Measurements from ENCODE around the gene LZTS3. TPM values are rescaled to one million over a fixed set of nuclear protein-coding genes. Genes with fewer than 3 reads are reported as not detected.
"Not testable (repeated sequence)": the region's sequence is repeated elsewhere in the genome, so short reads cannot be mapped to it uniquely, and the experiment has no call there.

LZTS3 gene
- total and polyA plus RNA-seq, 10 of the 15 experiments (the other 5 are each of a cell fraction or from before 2014, with no cell fraction given): 0.03 to 0.90 (median 0.22) TPM

- TF ChIP-seq, protein P1, sequence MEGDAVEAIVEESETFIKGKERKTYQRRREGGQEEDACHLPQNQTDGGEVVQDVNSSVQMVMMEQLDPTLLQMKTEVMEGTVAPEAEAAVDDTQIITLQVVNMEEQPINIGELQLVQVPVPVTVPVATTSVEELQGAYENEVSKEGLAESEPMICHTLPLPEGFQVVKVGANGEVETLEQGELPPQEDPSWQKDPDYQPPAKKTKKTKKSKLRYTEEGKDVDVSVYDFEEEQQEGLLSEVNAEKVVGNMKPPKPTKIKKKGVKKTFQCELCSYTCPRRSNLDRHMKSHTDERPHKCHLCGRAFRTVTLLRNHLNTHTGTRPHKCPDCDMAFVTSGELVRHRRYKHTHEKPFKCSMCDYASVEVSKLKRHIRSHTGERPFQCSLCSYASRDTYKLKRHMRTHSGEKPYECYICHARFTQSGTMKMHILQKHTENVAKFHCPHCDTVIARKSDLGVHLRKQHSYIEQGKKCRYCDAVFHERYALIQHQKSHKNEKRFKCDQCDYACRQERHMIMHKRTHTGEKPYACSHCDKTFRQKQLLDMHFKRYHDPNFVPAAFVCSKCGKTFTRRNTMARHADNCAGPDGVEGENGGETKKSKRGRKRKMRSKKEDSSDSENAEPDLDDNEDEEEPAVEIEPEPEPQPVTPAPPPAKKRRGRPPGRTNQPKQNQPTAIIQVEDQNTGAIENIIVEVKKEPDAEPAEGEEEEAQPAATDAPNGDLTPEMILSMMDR (IDR thresholded peaks at IDR 0.05 in 2 of 3, conservative IDR thresholded peaks at IDR 0.05 in 1 of 3; ENCODE audit: control insufficient read depth in 2 of 3, extremely low read depth in 1 of 3, insufficient read depth in 1 of 3, low read depth in 3 of 3, low read length in 3 of 3): no peak
- TF ChIP-seq, protein P2, sequence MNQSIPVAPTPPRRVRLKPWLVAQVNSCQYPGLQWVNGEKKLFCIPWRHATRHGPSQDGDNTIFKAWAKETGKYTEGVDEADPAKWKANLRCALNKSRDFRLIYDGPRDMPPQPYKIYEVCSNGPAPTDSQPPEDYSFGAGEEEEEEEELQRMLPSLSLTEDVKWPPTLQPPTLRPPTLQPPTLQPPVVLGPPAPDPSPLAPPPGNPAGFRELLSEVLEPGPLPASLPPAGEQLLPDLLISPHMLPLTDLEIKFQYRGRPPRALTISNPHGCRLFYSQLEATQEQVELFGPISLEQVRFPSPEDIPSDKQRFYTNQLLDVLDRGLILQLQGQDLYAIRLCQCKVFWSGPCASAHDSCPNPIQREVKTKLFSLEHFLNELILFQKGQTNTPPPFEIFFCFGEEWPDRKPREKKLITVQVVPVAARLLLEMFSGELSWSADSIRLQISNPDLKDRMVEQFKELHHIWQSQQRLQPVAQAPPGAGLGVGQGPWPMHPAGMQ (IDR thresholded peaks at IDR 0.05; ENCODE audit: borderline replicate concordance): no peak
- TF ChIP-seq NFXL1 (IDR thresholded peaks at IDR 0.05; ENCODE audit: borderline replicate concordance) (no peak), DPF2 (IDR thresholded peaks at IDR 0.05) (no peak), ZZZ3 (IDR thresholded peaks at IDR 0.05; ENCODE audit: control insufficient read depth, insufficient read length, low read depth) (no peak)
These were observed 54.3 kb downstream of the LZTS3 start (continued) for GRCh38 chr20:3119044-3119443.

DNA sequence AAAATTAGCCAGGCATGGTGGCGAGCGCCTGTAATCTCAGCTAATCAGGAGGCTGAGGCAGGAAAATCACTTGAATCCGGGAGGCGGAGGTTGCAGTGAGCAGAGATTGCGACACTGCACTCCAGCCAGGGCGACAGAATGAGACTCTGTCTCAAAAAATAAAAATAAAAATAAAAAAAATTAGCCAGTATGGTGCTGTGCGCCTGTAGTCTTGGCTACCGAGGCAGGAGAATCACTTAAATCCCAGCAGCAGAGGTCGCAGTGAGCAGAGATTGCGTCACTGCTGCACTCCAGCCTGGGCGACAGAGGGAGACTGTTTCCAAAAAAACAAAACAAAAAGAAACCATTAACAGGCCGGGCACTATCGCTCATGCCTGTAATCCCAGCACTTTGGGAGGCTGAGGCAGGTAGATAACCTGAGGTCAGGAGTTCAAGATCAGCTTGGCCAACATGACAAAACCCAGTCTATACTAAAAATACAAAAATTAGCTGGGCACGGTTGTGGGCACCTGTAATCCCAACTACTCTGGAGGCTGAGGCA is 55.4 kb downstream of the LZTS3 start:
- ATAC-seq: peak; percentile 93

More for the DNA sequence above, 55.4 kb downstream of the LZTS3 start:
- 0 out of 2 replicates have a peak overlapping the region, but pooled peaks have one; percentile 22 for H3K4me2 ChIP-seq (ENCODE audit: control insufficient read depth, insufficient read depth)
- H3K79me2 ChIP-seq (ENCODE audit: control insufficient read depth, insufficient read depth, low read length); H3K4me3 ChIP-seq; H2AFZ ChIP-seq (ENCODE audit: control insufficient read depth, low read depth, low read length); H3K36me3 ChIP-seq (ENCODE audit: control insufficient read depth in 2 of 2, insufficient read depth in 2 of 2, low read length in 1 of 2); H3K27me3 ChIP-seq (replicated peaks in 1 of 2; ENCODE audit: control insufficient read depth in 2 of 2, insufficient read depth in 2 of 2, low read length in 1 of 2); H4K20me1 ChIP-seq (ENCODE audit: control insufficient read depth, insufficient read depth); H3K27ac ChIP-seq (ENCODE audit: control insufficient read depth, insufficient read depth); H3K9me3 ChIP-seq (replicated peaks; ENCODE audit: control insufficient read depth, insufficient read depth, low read length); H3K4me1 ChIP-seq (ENCODE audit: control insufficient read depth, insufficient read depth, low read length); BruUV-seq (replicated peaks); H3K9ac ChIP-seq (ENCODE audit: control insufficient read depth, insufficient read depth, low read length); in situ Hi-C loops (cut with MboI): not testable (repeated sequence)
- RAD21 ChIA-PET (ENCODE audit: unreplicated experiment): interaction anchor here (1.0 kb wide), 1 partner anchor 76 kb away, joined by 3 read pairs; no protein-coding TSS in a partner anchor
- intact Hi-C loops (cut with micrococcal nuclease; ENCODE audit: unreplicated experiment): loop anchor here (5.0 kb wide), 1 partner anchor 199 kb away; no protein-coding TSS in a partner anchor
- DNase-seq (ENCODE audit: low read depth, low spot score): peak; percentile 9
- peak; percentile 35 for FAIRE-seq
- SMC1A ChIA-PET (ENCODE audit: uncharacterized antibody, unreplicated experiment): interaction anchor here (1.1 kb wide), 1 partner anchor 199 kb away, joined by 3 read pairs; no protein-coding TSS in a partner anchor
- peak in 1 of 2 experiments; percentile 51; a peak in 1 of 4 replicates for TF ChIP-seq CEBPB (IDR thresholded peaks at IDR 0.05; ENCODE audit: borderline replicate concordance in 1 of 2, low read depth in 2 of 2, low read length in 2 of 2)
- TF ChIP-seq, protein P1 (IDR thresholded peaks at IDR 0.05 in 2 of 3, conservative IDR thresholded peaks at IDR 0.05 in 1 of 3; ENCODE audit: control insufficient read depth in 2 of 3, extremely low read depth in 1 of 3, insufficient read depth in 1 of 3, low read depth in 3 of 3, low read length in 3 of 3): peak; percentile 31 to 79 (median 65)
- TF ChIP-seq SMC3 (IDR thresholded peaks at IDR 0.05; ENCODE audit: borderline replicate concordance, low read length): peak; percentile 44; the same call in 1 of the 2 replicates
- TF ChIP-seq ATF7 (IDR thresholded peaks at IDR 0.05; ENCODE audit: low read depth): peak; percentile 93
- CTCF ChIA-PET: interaction anchor here (0.7 to 2.2 kb wide), 4 partner anchors 64 to 198 kb away, joined by 3 to 12 read pairs (median 6); no protein-coding TSS in a partner anchor
- POLR2A ChIA-PET: interaction anchor here (0.6 kb wide), 1 partner anchor 104 kb away, joined by 8 read pairs; no protein-coding TSS in a partner anchor
- 48% methylated on average over 14 of the region's 14 CpGs for WGBS (ENCODE audit: insufficient coverage, insufficient replicate concordance, low lambda C conversion rate, missing lambda C conversion rate)
